PFSK-1 (cell line): Measurements from ENCODE around the gene OVCA2. TPM values are rescaled to one million over a fixed set of nuclear protein-coding genes. Genes with fewer than 3 reads are reported as not detected.

Experiments
- FOXP2 ChIP-seq: optimal IDR thresholded peaks from 2 replicates; pipeline ENCODE3; 2011; ENCODE audit warnings: borderline replicate concordance, control low read depth, inconsistent platforms; ENCODE audit not compliant: insufficient read depth; ENCODE audit errors: extremely low read length, extremely low read depth
- POLR2AphosphoS5 ChIP-seq: IDR thresholded peaks from 2 replicates; pipeline ENCODE4 v1.6.1; 2012; ENCODE audit warnings: low read depth, mild to moderate bottlenecking, control low read depth, low read length, moderate library complexity
- SIN3A ChIP-seq: IDR thresholded peaks from 2 replicates; pipeline ENCODE4 v1.6.1; 2012; ENCODE audit warnings: mild to moderate bottlenecking, low read length, moderate library complexity, borderline replicate concordance; ENCODE audit not compliant: insufficient read depth
- TAF1 ChIP-seq: IDR thresholded peaks from 2 replicates; pipeline ENCODE4 v1.6.1; 2012; ENCODE audit warnings: low read length, control low read depth, borderline replicate concordance; ENCODE audit not compliant: insufficient read depth
- polyA plus RNA-seq: library from polyadenylated mRNA; unstranded; fragments of >200 nt; gene quantifications from one replicate; pipeline ENCODE4 v1.2.1, GENCODE V29; 2012; ENCODE audit warnings: low read depth, missing spikeins; ENCODE audit not compliant: insufficient read length
- TF ChIP-seq, protein P1 (sequence below), 2 experiments: IDR thresholded peaks; 2 replicates each; pipeline versions ENCODE4 v1.6.1 to v1.8.0; 2011 to 2012; ENCODE audit warnings: low read depth in 2 of 2, low read length in 2 of 2, control low read depth in 1 of 2, inconsistent platforms in 1 of 2, mild to moderate bottlenecking in 1 of 2, moderate library complexity in 1 of 2; ENCODE audit not compliant: insufficient read depth in 1 of 2

Gene OVCA2
- 53.8 TPM for polyA plus RNA-seq

DNA sequence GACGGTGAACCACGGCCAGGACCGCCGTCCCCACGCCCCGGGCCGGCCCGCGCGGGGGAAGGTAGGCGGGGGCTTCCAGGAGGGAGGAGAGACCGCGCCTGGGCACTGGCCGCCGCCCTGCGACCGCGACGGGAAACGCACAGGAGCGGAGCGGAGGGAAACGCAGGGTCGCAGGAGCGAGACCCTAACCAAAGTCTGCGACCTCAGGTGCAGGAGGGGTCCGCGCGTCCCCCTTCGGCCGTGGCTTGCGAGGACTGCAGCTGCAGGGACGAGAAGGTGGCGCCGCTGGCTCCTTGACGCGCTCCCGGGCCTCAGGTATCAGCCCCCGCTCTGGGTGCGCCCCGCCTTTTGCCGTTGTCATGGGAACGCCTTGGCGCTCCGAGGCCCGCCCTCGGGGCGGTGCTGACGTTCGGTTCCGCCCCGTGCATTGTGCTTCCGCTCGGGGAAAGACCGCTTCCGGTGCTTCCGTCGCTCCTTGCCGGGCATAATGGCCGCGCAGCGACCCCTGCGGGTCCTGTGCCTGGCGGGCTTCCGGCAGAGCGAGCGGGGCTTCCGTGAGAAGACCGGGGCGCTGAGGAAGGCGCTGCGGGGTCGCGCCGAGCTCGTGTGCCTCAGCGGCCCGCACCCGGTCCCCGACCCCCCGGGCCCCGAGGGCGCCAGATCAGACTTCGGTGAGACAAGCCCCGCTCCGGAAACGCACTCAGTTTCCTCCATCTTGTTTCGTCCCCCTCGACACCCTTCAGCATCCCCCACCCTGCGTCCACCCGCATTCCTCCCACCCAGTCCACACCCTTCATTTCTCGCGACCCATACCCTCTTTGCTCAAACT lies at the start of gene OVCA2:
OVCA2 (plus strand) TSS at position 462 of the 829 bp plus-strand sequence; CDS start at position 488, 26 bp downstream.
- peak; percentile 51; the same call in 1 of the 2 replicates for TF ChIP-seq SIN3A
- TF ChIP-seq TAF1: peak; percentile 94
- TF ChIP-seq, protein P1, sequence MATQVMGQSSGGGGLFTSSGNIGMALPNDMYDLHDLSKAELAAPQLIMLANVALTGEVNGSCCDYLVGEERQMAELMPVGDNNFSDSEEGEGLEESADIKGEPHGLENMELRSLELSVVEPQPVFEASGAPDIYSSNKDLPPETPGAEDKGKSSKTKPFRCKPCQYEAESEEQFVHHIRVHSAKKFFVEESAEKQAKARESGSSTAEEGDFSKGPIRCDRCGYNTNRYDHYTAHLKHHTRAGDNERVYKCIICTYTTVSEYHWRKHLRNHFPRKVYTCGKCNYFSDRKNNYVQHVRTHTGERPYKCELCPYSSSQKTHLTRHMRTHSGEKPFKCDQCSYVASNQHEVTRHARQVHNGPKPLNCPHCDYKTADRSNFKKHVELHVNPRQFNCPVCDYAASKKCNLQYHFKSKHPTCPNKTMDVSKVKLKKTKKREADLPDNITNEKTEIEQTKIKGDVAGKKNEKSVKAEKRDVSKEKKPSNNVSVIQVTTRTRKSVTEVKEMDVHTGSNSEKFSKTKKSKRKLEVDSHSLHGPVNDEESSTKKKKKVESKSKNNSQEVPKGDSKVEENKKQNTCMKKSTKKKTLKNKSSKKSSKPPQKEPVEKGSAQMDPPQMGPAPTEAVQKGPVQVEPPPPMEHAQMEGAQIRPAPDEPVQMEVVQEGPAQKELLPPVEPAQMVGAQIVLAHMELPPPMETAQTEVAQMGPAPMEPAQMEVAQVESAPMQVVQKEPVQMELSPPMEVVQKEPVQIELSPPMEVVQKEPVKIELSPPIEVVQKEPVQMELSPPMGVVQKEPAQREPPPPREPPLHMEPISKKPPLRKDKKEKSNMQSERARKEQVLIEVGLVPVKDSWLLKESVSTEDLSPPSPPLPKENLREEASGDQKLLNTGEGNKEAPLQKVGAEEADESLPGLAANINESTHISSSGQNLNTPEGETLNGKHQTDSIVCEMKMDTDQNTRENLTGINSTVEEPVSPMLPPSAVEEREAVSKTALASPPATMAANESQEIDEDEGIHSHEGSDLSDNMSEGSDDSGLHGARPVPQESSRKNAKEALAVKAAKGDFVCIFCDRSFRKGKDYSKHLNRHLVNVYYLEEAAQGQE (IDR thresholded peaks at IDR 0.05; ENCODE audit: insufficient read depth in 1 of 2, low read depth in 2 of 2, low read length in 2 of 2): peak; percentile 46 to 51; a peak in 1 of 4 replicates
- TF ChIP-seq FOXP2: peak; percentile 67
- TF ChIP-seq POLR2AphosphoS5: peak; percentile 95

DNA sequence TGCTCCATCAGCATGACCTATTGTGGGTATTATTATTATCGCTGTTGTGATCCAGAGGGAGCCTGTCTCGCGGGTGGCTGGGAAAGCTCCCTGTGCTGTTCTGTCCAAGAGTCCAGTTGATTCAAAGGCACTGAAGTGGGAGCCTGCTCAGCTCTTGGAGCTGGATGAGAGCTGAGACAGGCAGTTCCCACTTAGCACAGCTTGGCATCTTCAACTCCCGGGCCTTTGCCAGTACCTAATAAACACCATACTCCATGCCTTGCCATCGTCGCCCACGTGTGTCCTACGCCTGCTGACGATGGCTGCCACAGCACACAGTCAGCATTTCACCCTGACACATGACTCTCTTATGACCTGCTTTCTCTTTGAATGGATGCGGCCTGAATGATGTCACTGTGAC lies 49.3 kb upstream of the OVCA2 start:
- TF ChIP-seq, protein P1 (IDR thresholded peaks at IDR 0.05; ENCODE audit: insufficient read depth in 1 of 2, low read depth in 2 of 2, low read length in 2 of 2): no peak
- TF ChIP-seq FOXP2: no peak
- no peak for TF ChIP-seq TAF1
- TF ChIP-seq POLR2AphosphoS5: no peak
- TF ChIP-seq SIN3A: no peak

DNA sequence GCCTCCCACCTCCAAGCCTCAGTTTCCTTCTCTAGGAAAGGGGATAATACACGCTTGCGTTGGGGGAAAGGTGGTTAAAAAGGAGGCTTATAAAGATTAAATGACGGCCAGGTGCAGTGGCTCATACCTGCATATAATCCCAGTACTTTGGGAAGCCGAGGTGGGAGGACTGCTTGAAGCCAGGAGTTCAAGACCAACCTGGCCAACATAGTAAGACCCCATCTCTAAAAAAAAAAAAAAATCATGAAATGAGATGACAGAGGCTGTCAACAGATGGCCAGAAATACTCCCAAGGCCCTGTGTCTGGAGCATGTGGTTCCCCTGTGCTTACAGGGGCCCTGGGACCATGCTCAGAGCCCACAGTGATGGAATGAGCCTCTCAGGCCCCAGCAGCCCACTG lies 47.1 kb upstream of the OVCA2 start:
- TF ChIP-seq FOXP2: no peak
- TF ChIP-seq TAF1: no peak
- no peak for TF ChIP-seq SIN3A
- TF ChIP-seq POLR2AphosphoS5: no peak
- TF ChIP-seq, protein P1 (IDR thresholded peaks at IDR 0.05; ENCODE audit: insufficient read depth in 1 of 2, low read depth in 2 of 2, low read length in 2 of 2): no peak

DNA sequence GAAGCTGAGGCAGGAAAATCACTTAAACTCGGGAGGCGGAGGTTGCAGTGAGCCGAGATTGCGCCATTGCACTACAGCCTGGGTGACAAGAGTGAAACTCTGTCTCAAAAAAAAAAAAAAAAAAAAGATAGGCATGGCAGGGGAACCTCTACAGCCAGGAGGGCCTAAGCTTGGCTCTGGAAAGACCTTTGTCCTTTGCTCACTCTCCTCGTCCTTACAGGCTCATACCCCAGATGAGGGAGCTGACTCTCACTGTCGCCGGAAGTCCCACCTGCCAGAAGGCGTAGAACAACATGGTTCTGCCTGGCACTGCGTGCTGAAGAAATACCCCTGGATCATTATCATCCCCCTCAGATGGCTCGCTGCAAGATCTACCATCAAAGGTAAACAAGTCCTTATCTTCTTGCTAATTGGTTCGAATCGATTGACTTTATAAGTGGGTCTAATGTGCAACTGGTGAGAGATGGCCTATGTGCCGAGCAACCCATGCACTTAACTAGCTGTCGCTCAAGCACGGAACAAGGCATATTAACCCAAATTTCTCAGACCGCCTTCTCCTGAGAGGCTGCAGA lies 46.4 kb upstream of the OVCA2 start:
- TF ChIP-seq, protein P1 (IDR thresholded peaks at IDR 0.05; ENCODE audit: insufficient read depth in 1 of 2, low read depth in 2 of 2, low read length in 2 of 2): no peak
- TF ChIP-seq POLR2AphosphoS5: no peak
- TF ChIP-seq FOXP2: no peak
- TF ChIP-seq TAF1: no peak
